Stomach (tissue), 9 donors: ENCODE results near the gene MRPS16. TPM values are rescaled to one million over a fixed set of nuclear protein-coding genes. Genes with fewer than 3 reads are reported as not detected.
A peak's percentile ranks its signal among the peaks of the same experiment; 100 is the strongest.

Experiments used
- DNase-seq, 2 donors: peaks; one replicate each; pipeline versions ENCODE4 v3.0.0 to v3.0.0-alpha.2; 2013 to 2019
- H3K27ac ChIP-seq, 5 donors: fragments of 200-600 bp in 4 of 5; sonication (generic) in 4 of 5; one replicate each; pipeline ENCODE4 v1.5.1; 2013 to 2019; ENCODE audit warnings: mild to moderate bottlenecking in 1 of 5, moderate library complexity in 1 of 5
- H3K27me3 ChIP-seq, 3 donors: fragments of 200-600 bp; sonication (generic); one replicate each; pipeline ENCODE4 v1.5.1; 2017 to 2019; ENCODE audit warnings: mixed run types in 1 of 3
- H3K36me3 ChIP-seq, 4 donors: fragments of 200-600 bp; sonication (generic); 1 replicate in 3 of 4; 2 replicates in 1 of 4; pipeline ENCODE4 v1.5.1; 2016 to 2019
- H3K4me1 ChIP-seq, 4 donors: fragments of 200-600 bp; sonication (generic); one replicate each; pipeline ENCODE4 v1.5.1; 2016 to 2019
- H3K4me3 ChIP-seq, 4 donors: fragments of 200-600 bp; sonication (generic) in 3 of 4; one replicate each; pipeline ENCODE4 v1.5.1; 2016 to 2019; ENCODE audit warnings: mild to moderate bottlenecking in 1 of 4
- H3K9me3 ChIP-seq, 4 donors: fragments of 200-600 bp; sonication (generic); one replicate each; pipeline ENCODE4 v1.5.1; 2016 to 2019
- CTCF ChIP-seq, 7 experiments: fragments of 450-650 bp in 4 of 7; fragments of 200-600 bp in 3 of 7; sonication (generic) in 3 of 7; IDR thresholded peaks; one replicate each; pipeline ENCODE4 v1.5.1; 2016 to 2019; ENCODE audit warnings: antibody characterized with exemption in 7 of 7, control low read depth in 2 of 7, mild to moderate bottlenecking in 1 of 7
- EP300 ChIP-seq: sonication (generic); formaldehyde crosslinking; IDR thresholded peaks from one replicate; pipeline ENCODE4 v1.6.1; 2017; ENCODE audit warnings: antibody characterized with exemption
- POLR2A ChIP-seq, 4 donors: fragments of 450-650 bp; IDR thresholded peaks; one replicate each; pipeline ENCODE4 v1.6.1; 2016; ENCODE audit warnings: antibody characterized with exemption in 4 of 4, control low read depth in 2 of 4, mild to moderate bottlenecking in 1 of 4, moderate library complexity in 1 of 4
- POLR2AphosphoS5 ChIP-seq, 3 donors: sonication (generic); formaldehyde crosslinking; IDR thresholded peaks; one replicate each; pipeline ENCODE4 v1.6.1; 2016; ENCODE audit warnings: antibody characterized with exemption in 3 of 3
- WGBS, 5 donors: extraction: QIAGEN DNeasy Blood & Tissue Kit in 3 of 5; methylation state at CpG; one replicate each; pipeline versions ENCODE4 v1.1.5 to v1.1.7; 2013 to 2018; 5-methylcytosine and 5-hydroxymethylcytosine counted together
- intact Hi-C: fragments of 100-400 bp; cut with DNase I; formaldehyde crosslinking; loops from one replicate; pipeline ENCODE4 v1.15.1; 2023; ENCODE audit warnings: low total_unique reads
- polyA plus RNA-seq, 3 donors: library from polyadenylated mRNA; stranded (reverse); fragments of 200-250 nt; gene quantifications; one replicate each; pipeline ENCODE4 v1.2.3, GENCODE V29; 2013
- total RNA-seq, 5 donors: library from RNA; depleted of rRNA; stranded (reverse); fragments of >200 nt; gene quantifications; one replicate each; pipeline versions ENCODE4 v1.1.0 to v1.2.3, GENCODE V29; 2014 to 2016
- donor health status: healthy with polysubstance abuse.
- donor health status: Bipolar disorder and iron deficiency.
- donor health status: healthy.

MRPS16 gene
- total and polyA plus RNA-seq, 8 donors, result 6.4 to 68.7 (median 55.6) TPM

- peaks cover 31 to 58% (median 52%) of the 10 kb centered on the region in 4 donors for H3K36me3 ChIP-seq
- H3K27ac ChIP-seq, result peak within 1 kb of the TSS; percentile 84 to 95 (median 88)
- WGBS, 5 donors, result 0 to 1% (median 1%) methylated on average over 39 to 78 of the region's 78 CpGs
- peak within 1 kb of the TSS; percentile 70 to 91 (median 83) for H3K4me3 ChIP-seq
- peak; percentile 98 for DNase-seq
- no peaks in the 10 kb centered on the region for H3K27me3 ChIP-seq
- TF ChIP-seq POLR2AphosphoS5 (IDR thresholded peaks at IDR 0.05), result peak; percentile 90 to 99 (median 94)
- TF ChIP-seq POLR2A (IDR thresholded peaks at IDR 0.05), result peak in 2 of 4 donors; percentile 74
- TF ChIP-seq CTCF (IDR thresholded peaks at IDR 0.05), result peak in 1 of 7 experiments; percentile 21
- TF ChIP-seq EP300, result no peak
- no peaks in the 10 kb centered on the region for H3K9me3 ChIP-seq
- peaks cover 33 to 62% (median 45%) of the 10 kb centered on the region in 4 donors for H3K4me1 ChIP-seq
- intact Hi-C loops, result no loop called here
Observed at GRCh38 chr10:73246646-73247508, 5.6 kb downstream of the MRPS16 start, which contains the start of gene DNAJC9. DNAJC9 (minus strand) TSS chr10:73247255; CDS start chr10:73247189, 66 bp downstream.

- Histone ChIP-seq H3K4me3 (peak overlapping the region; percentile 70 to 91 (median 83)), H3K36me3 (peaks cover 31 to 63% (median 58%) of the 10 kb centered on the region in 4 donors), H3K27me3 (no peaks in the 10 kb centered on the region), H3K4me1 (peaks cover 28 to 56% (median 39%) of the 10 kb centered on the region in 4 donors), H3K9me3 (no peaks in the 10 kb centered on the region), H3K27ac (peak overlapping the region in 4 of 5 donors; percentile 84 to 94 (median 88))
- intact Hi-C loops, result no loop called here
- TF ChIP-seq CTCF (IDR thresholded peaks at IDR 0.05), result no peak
- TF ChIP-seq POLR2A (IDR thresholded peaks at IDR 0.05), result no peak
- TF ChIP-seq POLR2AphosphoS5 (IDR thresholded peaks at IDR 0.05), result no peak
- no peak for TF ChIP-seq EP300
- peak in 1 of 2 donors; percentile 4 for DNase-seq
- 1 to 5% (median 2%) methylated on average over 8 of the region's 8 CpGs for WGBS, 5 donors
Observed at GRCh38 chr10:73246322-73246645, 6.2 kb downstream of the MRPS16 start.

- TF ChIP-seq CTCF (IDR thresholded peaks at IDR 0.05) (no peak), EP300 (no peak), POLR2AphosphoS5 (IDR thresholded peaks at IDR 0.05) (no peak), POLR2A (IDR thresholded peaks at IDR 0.05) (no peak)
- peaks cover 36 to 66% (median 63%) of the 10 kb centered on the region in 4 donors for H3K36me3 ChIP-seq
- DNase-seq, result peak in 1 of 2 donors; percentile 10
- intact Hi-C loops, result no loop called here
- H3K4me1 ChIP-seq, result peaks cover 22 to 46% (median 29%) of the 10 kb centered on the region in 4 donors
- 46 to 55% (median 51%) methylated on average over 8 of the region's 8 CpGs for WGBS, 5 donors
- H3K4me3 ChIP-seq, result peak overlapping the region in 1 of 4 donors; percentile 91
- H3K9me3 ChIP-seq, result no peaks in the 10 kb centered on the region
- no peaks in the 10 kb centered on the region for H3K27me3 ChIP-seq
- H3K27ac ChIP-seq, result no peak overlapping the region
Observed at GRCh38 chr10:73244866-73245477, 7.5 kb downstream of the MRPS16 start.

GRCh38 chr10:73239908-73240307, 12.5 kb downstream of the MRPS16 start:
- H3K4me3 ChIP-seq, result no peak overlapping the region
- peaks cover 1 to 16% (median 4%) of the 10 kb centered on the region in 4 donors for H3K4me1 ChIP-seq
- 88 to 97% (median 95%) methylated on average over 2 of the region's 2 CpGs for WGBS, 5 donors
- no peak overlapping the region for H3K27ac ChIP-seq
- intact Hi-C loops, result no loop called here
- H3K36me3 ChIP-seq, result peaks cover 26 to 100% (median 93%) of the 10 kb centered on the region in 4 donors
- no peaks in the 10 kb centered on the region for H3K27me3 ChIP-seq
- TF ChIP-seq POLR2AphosphoS5 (IDR thresholded peaks at IDR 0.05) (no peak), CTCF (IDR thresholded peaks at IDR 0.05) (no peak), EP300 (no peak), POLR2A (IDR thresholded peaks at IDR 0.05) (no peak)
- DNase-seq, result no peak
- no peaks in the 10 kb centered on the region for H3K9me3 ChIP-seq
